Stimulated activated CD4-positive, alpha-beta T cell treated with anti-CD3 and anti-CD28 coated beads, TNF-alpha, amount 100 ng/mL, for 4 hours (primary cell): ENCODE measurements around the gene CHRD.

Experiments used
- DNase-seq, 3 experiments: peaks; one replicate each; pipeline ENCODE4 v3.0.0-alpha.2; 2020; ENCODE audit warnings: low read depth in 3 of 3

Gene CHRD

DNA sequence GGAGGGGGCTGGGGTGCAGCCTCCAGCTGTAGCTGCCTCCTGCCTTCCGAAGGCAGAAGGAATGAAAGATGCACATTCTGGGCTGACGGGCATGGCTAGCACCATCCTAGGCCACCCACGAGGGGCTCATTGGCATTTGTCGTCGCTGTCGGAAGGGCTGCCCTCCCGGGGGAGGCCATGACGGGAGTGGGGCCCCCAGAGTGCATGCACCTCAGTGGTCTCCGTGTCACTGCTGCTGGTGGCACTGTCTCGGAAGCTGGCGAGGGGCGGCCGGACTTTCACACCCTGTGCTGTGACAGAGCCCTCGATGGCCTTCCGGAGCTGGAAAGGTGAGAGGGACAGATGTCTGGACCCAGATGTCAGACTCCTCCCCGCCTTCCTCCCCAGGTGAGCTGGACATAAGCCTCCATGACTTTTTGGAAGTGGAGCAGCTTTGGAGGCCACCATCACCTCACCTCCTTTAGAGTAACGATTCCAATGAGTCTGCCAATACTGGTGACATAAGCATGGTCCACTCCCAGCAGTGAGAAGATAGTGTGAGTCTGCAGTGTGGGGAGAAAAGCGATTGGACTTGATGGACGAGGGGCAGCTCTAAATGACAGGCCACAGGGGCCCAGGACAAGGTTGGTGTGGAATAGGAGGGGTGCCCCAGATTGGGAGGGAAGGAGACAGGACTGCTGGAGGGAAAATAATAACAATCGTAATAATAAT, 33.2 kb upstream of the CHRD start:
- DNase-seq, result no peak

DNA sequence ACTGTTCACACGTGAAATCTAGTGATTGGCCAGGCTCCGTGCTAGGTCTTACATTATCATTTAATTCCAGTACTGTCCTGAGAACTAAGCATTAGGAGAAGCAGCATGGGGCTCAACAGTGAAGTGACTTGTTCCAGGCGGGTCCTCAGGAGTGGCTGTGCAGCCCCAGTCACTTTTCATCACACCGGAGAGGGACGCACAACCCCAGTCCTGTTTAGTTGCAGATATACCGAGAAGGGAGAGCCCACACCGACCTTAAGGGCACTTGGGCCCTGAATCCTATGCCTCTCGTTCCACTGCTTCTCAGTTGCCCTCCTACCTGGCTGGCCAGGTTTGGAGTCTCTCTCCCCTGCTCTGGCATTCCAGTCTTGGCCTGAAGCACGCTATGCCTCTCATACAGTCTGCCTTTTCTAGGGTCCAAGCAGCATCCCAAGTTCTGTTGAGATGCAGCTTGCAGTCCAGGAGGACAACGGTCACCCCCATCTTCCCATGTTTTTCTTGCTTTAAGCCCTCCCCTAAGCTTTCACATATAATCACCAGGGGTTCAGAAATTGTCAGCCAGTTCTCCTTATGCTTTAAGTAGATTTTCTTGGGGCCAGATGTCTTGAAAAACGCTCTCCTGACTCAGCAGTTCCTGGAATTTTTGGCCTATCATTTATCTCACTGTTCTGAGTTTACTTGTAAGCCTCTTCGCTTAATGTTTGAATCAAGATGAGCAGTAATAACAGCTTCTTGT, 32.4 kb upstream of the CHRD start:
- DNase-seq, result no peak

DNA sequence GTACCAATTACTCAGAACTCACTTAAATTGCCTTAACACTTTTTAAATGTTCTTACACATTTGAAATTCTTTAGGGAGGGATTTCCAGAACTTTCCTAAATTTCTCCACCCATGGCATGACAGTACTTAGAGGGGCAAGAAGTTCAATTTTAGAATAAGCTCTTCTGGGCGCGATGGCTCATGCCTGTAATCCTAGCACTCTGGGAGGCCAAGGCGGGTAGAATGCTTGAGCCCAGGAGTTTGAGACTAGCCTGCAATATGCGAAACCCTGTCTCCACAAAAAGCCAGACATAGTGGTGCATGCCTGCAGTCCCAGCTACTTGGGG, 31.8 kb upstream of the CHRD start:
- DNase-seq, result no peak

DNA sequence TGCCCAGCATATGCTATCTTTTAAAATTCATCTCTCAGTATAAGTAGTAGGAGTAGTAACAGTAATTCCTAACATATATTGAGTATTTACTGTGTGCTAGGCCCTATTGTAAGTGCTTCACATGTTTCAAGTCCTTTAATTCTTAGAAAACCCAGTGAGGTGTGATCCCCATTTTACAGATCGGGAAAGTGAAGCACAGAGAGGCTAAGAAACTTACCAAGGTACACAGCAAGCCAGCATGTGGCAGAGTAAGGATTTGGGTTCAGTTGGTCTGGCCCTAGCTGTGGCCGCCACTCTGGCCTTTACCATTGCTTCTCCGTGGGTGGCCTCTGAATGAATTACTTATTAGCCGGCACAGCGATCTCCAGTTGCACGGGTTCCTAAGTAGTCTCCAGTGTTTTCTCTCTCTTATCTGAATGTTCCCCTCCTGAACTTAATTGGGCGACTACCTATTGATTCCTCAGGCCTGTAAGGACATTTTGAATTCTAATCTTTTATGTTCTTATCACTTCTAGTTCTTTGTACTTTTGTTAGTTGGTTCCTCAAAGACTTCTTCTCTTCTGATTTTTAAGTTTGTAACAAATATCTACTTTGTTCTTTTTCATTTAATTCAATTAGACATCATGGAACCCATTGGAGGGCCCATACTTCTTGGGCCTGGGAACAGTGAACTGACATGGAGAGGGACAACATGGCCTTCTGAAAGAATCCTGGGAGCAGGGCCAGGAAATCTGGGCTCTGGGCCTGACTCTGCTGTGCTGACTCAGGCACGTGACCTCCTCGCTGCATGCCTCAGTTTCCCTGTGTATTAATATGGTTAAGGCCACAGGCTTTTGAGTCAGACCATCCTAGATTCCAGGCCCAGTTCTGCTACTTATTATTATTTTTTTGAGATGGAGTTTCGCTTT, 30.0 kb upstream of the CHRD start:
- no peak for DNase-seq

DNA sequence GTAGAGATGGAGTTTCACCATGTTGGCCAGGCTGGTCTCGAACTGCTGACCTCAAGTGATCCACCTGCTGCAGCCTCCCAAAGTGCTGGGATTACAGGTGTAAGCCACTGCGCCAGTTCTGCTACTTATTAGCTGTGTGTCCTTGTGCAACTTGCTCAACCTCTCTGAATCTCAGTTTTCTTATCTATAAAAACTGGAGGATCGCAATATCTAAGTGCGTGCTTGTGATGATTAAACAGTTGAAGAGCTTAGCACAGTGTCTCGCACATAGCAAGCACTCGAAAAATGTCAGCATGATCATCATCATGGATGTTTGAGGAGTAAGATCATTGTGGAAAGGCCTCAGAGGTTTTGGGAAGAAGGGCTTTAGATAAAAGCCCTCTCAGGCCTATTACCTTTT, 29.2 kb upstream of the CHRD start:
- DNase-seq, result no peak

DNA sequence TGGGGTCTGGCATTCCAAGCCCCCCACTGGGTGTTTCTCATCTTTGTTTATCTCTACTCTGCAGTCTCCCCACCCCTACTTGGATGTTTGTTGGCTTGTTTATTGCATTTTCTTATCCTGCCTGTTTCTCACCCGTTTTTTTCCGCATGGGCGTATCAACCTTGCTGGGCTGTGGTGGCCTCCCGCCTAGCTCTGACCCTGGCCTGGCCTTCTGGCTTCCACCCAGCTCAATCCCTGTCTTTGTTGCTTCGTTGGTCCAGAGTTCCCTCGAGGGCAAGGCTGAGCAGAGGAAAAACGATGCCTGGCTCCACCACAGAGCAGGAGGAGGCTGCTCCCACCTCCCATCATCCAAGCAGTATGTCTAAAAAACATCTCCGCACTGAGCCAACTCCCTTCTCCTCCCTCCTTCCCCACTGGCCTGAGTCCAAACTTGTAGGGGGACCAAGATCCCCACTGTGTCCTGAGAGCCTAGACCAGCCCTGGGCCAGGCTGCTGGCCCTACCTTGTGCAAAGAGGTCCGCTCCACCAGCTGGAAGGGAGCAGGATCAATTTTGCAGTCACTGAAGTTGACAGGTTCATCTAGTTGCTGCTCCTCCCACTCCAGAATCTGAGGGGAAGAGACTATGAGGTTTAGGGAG, 28.2 kb upstream of the CHRD start:
- DNase-seq, result no peak

DNA sequence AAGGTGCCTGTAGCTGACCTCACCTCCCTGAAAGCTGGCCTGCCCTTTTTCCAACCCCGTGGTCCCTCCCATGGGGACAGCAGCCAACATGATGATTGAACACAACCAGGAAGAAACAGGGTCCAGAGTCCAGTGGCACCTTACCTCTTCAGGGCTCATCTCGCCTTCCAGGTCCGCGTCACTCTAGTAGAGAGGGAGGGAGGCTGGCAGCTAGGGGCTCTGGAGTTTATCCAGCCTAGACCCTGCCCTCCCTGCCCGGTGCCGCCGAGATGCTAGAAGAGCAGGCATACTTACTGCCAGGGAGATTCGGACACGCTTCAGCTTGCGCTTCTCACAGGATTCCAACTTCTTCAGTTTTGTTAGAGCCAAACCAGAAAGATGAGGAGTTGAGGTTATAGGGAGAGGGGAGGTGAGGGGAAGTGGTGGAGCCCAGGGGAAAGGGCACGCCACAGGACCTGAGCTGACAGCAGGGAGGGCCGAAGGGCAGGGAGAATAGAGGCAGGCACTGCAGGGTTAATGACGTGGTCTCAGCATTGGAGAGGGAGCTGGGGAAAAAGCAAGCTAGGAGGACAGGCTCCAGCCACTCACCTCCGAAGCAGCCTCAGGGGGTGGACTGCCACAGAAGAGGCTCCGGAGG, 27.6 kb upstream of the CHRD start:
- no peak for DNase-seq

DNA sequence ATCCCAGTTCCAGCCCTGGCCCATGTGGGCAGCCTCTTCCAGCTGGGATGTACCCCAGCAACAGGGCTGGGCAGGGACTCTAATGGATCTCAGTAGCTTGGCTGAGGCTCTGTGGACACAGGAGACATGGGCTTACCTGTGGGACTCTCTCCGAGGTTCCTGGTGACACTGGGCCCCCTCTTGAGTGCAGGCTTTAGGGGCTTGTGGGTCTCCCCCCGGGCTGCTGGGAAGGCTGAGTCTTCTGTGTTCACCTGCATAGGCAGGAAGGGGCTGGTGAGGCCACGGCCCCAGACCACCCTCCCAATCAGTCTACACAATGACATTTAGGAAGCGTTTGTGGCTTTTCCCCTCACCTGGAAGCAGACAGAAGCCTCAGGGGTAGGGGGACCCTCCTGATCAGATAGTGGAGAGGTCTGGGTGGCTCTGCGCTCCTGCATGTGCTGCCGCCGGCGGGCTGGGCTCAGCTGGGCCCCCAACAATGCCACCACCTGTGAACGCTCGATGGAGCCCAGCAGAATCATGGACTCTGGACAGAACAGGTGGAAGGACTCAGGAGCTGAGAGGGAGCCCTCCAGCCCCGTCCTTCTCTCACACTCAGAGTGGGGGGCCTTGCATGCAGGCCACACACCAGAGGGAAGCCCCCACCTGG, 26.8 kb upstream of the CHRD start:
- DNase-seq, result no peak

DNA sequence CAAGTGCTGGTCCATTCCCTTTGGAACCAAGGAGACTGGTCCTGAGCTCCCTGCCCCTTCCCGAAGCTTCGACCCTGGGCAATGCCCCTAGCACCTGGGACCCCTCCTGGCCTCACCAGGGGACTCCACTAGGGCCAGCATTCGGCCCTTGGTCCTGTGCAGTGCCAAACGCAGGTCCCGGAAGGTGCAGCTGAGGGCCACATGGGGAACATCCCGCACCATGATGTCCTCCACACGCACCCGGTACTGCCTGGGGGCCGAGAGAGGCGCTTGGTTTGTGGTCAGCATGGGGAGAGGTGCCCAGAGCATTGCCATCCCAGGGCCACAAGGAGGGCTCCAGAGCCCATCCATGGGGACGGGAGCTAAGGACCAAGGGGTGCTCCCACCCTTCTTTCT, 26.3 kb upstream of the CHRD start:
- DNase-seq, result no peak

DNA sequence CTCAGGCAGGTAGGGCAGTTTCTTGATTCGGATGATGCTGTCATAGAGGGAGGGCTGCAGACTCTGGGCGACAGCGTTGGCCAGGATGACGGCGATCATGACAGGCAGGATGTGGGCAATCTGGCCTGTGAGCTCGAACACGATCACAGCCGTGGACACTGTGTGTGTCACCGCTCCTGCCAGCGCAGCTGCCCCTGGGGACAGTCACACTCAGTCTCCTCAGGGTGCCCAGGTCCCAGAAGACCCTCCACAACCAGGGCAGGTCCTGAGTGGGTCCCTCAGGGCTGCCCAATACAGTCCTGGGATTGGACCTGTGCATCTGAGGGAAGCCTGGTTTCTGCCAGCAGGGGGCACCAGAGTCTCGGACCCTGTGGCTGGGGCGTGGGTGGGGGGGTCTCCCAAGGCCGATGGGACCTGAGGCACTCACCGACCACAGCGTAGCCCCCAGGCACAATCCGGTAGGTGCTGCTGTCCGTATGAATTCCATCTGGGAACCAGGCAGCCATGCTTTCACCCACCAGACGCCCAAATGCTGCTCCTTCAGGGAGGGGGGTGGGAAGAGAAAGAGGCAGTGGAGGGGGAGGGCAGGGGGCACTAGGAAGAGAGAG, 25.6 kb upstream of the CHRD start:
- peak; percentile 44 to 62 (median 52) for DNase-seq

DNA sequence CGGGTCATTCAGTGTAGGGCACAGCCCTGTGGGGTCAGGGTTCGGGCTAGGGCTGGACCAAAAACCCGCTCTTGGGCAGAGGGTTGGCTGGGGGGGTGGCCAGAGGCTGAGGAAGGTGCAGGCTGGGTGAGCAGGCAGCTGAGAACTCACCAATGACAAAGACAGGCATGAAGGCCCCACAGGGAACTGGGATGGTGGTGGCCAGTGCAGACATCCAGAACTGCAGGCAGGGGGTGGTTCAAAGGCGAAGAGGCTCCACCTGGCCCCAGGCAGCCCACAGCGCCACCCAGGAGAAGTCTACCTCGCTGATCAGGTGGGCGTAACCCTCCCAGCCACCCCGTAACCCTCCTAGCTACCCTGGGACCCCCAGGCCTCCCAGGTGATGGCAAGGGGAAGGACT, 25.1 kb upstream of the CHRD start:
- no peak for DNase-seq

DNA sequence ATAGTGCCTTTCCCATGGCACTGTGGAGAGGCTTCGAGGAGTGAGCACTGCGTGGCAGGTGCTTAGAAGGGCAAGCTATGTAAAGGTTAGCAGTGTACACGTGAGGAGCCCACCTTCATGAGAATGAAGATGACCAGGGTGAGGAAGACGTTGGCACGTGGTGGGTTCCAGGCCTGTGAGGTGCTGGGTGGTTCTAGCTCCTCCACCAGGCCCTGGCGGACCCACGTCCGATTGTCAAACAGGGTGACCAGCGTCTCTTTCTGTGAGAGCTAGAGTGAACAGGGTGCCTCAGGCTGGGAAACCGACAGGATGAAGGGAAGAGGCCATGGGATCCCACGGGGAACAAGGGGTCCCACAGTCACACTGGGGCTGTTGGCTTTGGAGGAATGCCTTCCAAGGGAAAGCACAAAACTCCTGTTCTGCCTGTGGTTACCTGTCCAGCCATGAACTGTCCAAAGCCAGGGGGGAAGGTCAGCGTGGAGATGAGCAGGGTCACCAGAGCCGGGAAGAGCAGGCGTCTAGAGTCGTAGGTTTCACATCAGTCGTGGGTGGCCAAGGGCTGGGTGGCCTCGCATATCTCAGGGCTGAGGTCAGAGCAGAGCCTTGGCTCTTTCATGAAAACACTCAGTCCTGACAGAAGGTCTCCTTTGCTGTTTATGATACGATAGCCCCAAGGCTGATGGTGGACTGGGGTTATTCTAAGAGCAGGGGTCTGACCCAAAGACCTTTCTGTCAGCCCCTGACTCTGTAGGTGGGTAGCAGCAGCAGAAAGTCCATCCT, 24.4 kb upstream of the CHRD start:
- no peak for DNase-seq

DNA sequence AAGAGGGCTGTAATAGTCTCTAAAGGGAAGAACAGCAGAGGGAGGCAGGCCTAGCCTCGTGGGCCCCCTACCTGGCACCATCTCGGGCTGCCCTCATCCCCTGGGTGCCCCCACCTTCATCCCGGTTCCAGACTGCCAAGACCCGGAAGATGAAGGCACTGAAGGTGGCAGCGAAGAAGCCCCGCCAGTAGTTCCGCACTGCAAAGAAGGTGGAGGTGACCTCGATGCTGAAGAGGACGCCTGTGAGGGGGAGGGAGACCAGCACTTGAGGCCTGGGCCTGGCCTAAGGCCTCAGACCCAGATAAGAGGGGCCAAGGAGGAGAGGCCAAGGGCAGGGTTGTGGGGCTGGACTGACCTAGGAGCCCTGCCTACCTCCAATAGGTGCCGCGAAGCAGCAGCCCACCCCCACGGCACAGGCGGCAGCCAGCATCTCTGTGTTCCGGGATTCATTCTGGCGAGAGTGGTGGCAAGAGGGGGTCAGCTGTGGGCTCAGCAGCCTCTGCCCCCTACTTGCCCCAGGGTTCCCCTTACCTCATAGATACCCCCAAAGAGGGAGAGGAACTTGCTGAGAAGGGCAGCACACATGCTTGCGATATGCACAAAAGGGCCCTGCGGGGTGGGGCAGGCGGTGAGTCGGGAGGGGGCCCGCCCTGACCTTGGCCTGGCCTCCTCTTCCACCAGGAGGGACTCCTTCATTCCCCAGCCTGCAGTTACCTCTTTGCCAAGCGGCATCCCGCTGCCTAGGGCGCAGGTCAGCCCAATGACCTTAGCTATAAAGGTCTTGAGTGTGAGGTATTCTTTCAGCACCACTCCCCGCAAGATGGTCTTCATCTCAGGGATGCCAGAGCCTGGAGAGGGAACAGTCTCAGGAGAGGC, 22.4 kb upstream of the CHRD start:
- DNase-seq, result no peak

DNA sequence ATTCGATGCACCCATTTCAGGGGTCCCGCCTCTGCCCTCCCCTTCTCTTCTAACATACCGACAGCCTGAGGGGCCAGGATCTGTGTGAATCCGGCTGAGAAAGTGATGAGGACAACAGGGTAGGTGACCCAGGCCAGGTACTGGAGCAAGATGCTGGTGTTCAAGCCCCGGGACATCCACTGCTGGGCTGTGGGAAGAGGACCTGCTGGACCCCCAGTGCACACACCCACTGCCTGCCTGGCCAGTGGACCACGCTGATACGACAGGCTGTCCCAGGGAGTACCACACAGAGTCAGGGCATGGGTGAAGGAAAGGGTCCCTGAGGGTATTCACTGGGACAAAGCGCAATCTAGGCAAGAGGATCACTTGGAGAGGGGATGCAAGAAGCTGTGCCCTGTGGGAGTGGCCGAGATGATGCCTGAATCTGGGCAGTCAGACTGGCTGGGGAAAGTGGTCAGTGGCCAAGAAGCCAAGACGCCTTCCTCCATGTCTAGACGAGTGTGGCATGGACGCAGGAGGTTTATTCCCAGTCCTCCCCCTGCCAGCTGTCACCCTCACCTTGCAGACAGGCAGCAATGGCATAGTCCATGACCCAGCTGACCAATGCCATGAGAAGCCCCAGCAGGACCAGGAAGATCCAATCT, 21.6 kb upstream of the CHRD start:
- no peak for DNase-seq

DNA sequence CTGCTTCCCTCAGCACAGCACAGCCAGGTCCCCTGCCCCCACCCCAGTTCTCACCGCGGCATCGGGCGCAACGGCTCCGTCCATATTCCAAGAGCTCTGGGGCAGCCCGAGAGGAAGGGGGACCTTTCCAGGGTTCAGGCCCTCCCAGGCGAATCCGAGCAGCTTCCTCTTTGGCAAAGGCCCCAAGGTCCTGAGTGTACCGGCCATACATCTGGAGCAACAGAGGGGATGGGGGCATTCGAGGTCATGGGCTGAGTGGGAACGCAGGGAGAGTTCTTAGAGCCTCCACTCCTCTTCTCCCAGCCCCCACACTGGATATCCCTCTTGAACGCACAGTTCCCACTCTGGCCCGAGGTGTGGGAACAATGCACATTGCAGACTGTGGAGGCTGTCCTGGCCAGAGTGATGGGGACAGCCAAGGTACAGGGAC, 20.9 kb upstream of the CHRD start:
- DNase-seq, result no peak

DNA sequence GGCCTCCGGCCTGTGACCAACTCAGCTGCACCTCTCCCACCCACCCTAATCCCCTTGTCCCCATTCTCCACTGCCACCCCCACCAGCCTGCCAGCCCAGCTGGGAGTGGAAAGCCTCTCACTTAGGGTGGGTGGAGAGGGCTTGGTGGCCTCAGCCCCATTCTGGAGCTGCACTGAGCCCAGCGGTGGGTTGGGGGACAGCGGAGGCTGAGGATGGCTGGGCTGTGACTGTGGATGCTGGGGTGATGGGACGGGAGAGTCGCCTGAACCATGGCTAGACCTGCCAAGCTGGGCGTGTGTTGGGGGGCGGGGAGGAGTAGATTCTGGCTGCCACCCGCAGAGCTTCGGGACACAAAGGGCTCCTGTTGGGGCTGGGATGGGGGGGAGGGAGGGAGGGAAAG, 20.2 kb upstream of the CHRD start:
- DNase-seq, result no peak

DNA sequence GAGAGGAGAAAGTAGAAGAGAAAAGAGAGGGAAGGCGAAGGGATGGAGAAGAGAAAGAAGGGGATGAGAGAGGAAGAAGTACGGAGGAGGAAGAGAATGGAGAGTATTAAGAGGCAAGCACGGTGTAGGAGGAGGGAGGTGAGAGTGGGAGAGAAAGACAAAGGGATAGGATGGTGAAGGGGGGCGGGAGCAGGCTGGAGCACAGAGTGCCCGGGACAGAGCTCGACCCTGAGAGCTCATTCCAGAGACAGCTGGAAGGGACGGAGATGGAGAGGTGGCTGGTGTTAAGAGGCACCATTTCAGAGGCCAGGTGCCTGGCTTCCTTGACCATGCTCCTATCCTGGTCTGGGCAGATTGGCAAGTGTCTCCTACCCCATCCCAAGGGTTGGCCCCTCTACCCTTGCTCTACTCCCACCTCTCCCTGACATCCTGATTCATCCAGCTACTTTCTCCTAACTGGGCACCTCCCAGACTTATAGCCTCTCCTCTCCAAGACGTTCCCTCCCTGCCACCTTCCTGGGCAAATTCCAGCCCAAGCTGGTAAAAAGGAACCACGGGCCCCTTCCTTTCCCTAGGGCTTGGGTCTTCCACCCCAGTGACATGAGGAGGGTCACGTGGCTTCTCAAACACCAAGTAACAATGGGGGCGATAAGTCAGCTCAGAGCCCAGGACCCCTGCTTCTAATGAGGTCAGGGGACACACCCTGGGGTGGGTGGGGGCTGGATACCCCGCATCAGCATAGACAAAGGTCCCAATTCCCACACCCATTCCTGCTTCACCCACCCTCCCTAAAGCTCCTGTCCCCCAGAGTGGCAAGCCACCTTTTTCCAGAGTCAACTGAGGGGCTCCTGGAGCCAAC, 19.6 kb upstream of the CHRD start:
- DNase-seq, result no peak
